Nucleus accumbens (tissue), 56 donors: Measurements from ENCODE around the gene ZNF254.
"Not testable (repeated sequence)": the region's sequence is repeated elsewhere in the genome, so short reads cannot be mapped to it uniquely, and the experiment has no call there.

Source experiments
- DNase-seq, 56 donors: peaks; one replicate each; lab custom pipeline; 2025; lab: John Stamatoyannopoulos, UW

The ZNF254 gene

DNA sequence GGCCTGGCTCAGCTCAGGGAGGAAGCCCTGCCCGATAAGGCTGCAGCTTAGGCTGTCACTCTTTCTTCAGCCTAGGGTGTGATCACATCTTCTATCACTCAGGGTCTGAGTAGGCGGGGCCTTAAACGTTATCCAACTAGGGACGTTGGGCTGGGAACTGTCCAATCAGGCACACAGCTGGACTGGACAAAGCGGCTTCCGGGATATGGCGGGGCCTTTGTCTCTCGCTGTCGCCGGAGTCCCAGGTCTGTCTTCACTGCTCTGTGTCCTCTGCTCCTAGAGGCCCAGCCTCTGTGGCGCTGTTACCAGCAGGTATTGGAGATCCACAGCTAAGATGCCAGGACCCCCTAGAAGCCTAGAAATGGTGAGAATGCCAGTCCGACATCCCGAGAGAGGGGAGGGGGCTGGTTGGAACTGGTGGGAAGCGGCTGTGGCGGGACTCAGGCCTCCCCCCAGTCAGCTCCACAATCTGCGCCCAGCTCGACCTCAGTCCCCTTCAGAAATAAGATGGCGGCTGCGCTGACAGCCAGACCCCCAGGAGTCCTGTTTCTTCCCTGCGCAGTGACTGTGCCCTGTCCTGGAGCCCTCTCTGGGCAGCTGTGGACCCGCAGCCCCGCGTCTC lies at the start of gene ZNF254:
Gene ZNF254, plus strand, starts transcription at position 214 of the 622 bp plus-strand sequence. Its CDS starts 121 bp downstream, at position 335.
- DNase-seq: peak; percentile 32 to 96 (median 84)

GRCh38 chr19:24040621-24041020 lies 46.4 kb upstream of the ZNF254 start:
- no peak for DNase-seq

DNA sequence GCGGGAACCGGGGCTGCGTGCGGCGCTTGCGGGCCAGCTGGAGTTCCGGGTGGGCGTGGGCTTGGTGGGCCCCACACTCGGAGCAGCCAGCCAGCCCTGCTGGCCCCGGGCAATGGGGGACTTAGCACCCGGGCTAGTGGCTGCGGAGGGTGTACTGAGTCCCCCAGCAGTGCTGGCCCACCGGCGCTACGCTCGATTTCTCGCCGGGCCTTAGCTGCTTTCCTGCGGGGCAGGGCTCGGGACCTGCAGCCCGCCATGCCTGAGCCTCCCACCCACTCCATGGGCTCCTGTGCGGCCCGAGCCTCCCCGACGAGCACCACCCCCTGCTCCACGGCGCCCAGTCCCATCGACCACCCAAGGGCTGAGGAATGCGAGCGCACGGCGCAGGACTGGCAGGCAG lies 45.7 kb upstream of the ZNF254 start:
- not testable (repeated sequence) for DNase-seq

DNA sequence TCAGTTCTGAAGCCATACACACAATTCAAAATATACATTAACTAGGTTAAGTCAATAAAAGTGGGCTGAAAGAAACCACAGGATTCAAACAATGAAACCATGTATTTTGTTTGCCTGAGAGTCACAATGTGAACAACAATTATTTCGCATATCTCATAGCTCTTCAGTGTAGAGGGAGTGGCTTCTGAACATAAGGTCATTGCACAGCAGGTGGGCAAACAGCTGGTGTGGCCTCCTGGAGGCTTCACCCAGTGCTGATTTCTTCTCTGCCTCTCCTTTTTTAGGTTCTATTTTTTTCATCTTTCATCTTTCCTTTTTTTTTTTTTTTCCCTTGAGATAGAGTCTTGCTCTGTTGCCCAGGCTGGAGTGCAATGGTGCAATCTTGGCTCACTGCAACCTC lies 40.4 kb upstream of the ZNF254 start:
- DNase-seq: no peak

DNA sequence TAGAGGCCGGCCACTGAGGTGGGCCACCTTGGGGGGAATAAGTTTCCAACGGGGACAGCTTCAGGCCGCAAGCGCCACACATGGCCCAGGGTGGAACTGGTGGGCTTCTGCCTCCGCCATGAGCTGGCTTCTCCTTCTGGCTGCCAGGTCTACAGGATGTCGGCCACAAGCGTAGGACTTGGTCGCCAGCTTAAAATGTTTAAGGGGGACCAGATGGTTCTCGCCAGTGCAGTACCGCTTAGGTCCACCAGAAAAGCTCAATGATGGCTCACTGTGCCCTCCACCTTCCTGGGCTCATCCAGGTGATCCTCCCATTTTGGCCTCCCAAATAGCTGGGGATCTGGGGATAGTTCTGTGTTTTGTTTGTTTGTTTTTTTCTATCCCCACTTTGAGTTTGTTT lies 38.7 kb upstream of the ZNF254 start:
- no peak for DNase-seq

- DNase-seq: no peak
Observed at GRCh38 chr19:24049537-24049936, 37.5 kb upstream of the ZNF254 start.

GRCh38 chr19:24051516-24051915 lies 35.5 kb upstream of the ZNF254 start:
- DNase-seq: no peak

GRCh38 chr19:24052811-24053210 lies 34.2 kb upstream of the ZNF254 start:
- DNase-seq: no peak

DNA sequence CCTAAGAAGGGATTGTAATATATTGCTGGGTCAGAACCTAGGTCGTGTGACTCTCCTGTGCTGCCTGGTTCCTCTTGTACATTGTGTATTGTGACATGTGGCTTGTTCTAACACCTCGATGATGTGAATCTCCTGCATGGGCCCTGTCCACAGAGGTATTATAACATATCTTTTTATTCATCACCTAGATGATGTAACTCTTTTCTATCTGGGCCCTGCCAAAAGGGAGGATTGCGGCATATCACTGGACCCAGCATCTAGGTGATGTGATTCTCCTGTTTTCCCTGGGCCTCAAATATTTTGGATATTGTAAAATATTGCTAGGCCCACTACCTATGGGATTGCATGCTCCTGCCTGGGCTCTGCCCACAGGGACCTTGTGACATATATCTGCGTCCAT lies 33.4 kb upstream of the ZNF254 start:
- no peak for DNase-seq

DNA sequence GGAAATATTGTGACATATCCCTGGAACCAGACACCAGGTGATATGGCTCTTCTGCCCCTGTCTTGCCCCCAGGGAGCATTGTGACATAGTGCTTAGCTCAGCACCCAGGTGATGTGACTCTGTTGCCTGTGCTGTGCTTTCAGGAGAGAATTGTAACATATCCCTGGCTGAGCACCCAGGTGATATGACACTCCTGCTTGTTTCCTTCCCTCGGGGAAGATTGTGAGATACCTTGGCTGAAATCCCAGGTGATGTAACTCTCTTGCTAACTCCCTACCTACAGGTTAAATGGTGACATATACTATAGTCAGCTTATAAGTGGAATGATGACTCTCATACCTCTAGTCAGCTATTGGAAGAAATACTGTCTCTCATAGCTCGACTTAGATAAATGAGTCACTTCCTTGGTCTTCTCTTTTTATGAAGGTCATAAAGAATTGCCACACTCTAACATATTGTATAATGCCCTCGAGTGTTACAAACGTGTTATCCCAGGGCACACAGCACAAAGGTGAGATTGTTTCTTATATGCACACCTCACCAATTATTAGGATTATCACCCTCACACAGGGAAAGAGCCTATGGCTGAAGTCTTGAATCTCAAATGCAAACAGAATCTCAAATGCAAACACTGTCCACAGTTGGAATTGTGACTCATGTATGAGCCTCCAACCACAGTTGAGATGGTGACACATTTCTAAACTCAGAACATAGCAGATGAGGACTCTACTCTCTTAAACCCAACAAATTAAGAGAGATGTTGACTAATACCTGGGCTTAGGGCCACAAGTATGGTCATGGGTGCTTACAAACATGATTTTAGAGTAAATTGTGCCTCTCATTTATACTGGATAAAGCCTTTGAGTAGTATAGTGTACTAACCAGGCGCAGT lies 32.7 kb upstream of the ZNF254 start:
- no peak for DNase-seq

- no peak for DNase-seq
Observed at GRCh38 chr19:24055548-24055947, 31.4 kb upstream of the ZNF254 start.

DNA sequence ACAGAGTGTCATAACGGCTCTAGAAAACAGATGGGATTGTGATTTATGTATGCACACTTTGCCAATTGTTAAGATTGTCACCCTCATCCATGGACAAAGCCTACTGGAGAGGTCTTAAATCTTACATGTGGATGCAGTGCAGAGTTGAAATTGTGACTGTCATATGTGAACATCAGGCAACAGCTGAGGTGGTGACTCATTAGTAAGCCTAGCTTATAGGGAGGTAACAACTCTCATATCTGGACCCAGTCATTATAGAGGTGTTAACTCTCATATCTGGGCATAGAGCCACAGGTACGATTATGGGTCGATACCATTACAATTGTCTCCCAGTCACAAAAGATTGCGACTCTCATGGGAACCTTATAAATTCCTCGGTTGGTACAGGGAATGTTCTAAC lies 29.8 kb upstream of the ZNF254 start:
- no peak for DNase-seq

DNA sequence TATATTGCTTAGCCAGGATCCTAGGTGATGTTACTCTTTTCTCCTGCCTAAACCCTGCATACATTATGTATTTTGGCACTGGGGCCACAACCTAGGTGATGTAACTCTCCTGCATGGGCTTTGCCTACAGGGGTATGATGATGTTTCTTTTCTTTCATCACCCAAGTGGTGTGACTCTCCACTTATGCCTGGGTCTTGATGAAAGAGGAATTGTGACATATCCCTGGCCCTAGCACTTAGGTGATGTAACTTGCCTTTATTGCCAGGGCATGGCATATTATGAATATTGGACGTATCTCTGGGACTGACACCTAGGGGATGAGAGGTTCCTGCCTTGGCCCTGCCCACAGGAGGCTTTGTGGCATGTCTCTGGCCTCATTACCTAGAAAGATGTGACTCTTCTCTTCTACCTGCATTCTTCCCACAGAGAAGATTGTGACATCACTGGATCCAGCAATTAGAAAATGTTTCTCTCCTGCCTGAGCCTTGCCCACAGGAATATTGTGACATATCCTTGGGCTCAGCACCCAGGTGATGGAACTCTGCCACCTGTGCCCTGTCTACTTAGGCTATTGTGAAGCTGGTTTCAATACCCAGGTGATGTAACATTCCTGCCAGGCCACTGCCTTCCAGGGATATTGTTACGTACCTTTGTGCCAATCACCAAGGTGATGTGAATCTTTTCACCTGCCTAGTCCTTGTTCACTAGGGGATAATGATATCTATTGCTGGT lies 27.3 kb upstream of the ZNF254 start:
- no peak for DNase-seq

DNA sequence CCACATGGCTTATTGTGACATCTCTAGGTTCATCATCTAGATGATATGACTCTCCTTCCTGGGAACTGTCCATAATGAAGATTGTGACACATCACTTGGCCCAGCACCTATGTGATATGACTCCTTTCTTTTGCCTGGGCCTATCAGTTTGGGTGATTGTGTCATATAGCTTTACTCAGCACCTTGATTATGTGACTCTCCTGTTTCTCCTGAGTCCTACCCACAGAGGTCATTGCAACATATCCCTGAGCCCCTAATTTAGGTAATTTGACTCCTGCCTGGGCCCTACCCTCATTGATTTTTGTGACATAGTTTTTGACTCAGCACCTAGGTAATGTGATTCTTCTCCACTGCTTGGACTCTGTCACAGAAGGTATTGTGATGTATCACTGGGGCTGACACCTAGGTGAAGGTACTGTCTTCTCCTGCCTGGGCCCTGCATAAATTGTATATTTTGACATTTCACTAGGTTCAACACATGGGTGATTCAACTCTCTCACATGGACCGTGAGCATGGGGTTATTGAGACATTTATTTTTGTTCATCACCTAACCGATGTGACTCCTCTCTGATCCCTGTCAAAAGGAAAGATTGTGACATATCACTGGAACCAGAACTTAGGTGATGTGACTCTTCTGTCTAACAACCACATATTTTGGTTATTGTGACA lies 26.2 kb upstream of the ZNF254 start:
- no peak for DNase-seq

DNA sequence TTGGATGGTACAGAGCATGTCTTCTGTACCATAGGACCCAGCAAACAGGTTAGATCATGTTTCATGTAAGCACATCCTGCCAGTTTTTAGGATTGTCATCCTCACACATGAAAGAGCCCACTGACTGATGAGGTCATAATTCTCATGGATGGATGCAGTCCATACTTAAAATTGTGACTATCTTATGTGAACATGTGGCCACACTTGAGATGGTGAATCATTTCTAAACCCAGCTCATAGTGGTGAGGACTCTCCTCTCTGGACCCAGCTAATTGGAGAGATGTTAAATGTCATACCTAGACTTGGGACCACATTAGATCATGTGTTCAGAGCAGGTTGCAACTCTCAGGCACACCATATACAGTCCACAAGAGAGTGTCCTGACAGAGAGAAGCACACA lies 24.8 kb upstream of the ZNF254 start:
- no peak for DNase-seq

DNA sequence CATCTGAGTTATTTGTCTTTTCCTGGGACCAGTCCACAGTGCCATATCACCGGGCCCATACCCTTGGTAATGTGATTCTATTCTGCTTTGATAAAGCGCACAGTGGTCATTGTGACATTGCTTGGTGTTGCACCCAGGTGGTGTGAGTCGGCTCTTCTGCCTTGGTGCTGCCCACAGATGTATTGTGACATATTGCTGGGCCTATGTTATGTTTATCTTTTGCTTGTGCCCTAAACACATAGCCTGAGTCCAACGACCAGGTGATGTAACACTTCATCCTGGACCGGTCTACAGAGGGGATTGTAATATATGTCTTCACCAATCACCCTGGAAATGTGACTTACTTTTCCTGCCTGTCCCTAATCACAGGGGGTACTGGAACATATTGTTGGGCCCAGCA lies 23.7 kb upstream of the ZNF254 start:
- DNase-seq: no peak

- no peak for DNase-seq
Observed at GRCh38 chr19:24064175-24064574, 22.8 kb upstream of the ZNF254 start.

- no peak for DNase-seq
Observed at GRCh38 chr19:24065243-24065642, 21.7 kb upstream of the ZNF254 start.

DNA sequence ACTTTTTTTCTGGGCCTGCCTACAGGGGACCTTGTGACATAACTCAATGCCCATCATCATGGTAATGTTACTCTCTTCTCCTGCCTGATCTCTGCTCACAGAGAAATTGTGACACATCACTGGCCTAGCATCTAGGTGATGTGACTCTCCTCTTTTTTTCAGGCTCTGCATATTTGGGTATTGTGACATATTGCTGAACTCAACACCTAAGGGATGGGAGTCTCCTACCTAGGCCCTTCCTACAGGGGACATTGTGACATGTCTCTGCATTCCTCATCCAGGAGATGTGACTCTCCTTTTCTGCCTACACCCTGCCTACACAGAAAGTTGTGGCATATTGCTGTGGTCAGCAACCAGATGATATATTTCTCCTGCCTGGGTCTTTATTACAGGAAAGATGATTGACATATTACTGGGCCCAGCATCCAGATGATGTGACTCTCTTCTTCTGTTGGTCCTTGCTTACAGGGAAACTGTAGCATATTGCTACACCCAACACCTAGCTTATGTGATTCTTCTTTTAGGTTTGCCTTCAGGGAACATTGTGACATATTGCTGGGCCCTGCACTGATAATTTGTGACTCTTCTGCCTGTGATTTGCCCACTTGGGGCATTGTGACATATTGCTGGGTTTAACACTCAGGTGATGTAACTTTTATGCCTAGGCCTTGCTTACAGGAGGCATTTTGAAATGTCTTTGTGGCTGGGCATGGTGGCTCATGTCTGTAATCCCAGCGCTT lies 21.0 kb upstream of the ZNF254 start:
- no peak for DNase-seq
